ENCODE results near the gene REC8.
"Not testable (repeated sequence)": the region's sequence is repeated elsewhere in the genome, so short reads cannot be mapped to it uniquely, and the experiment has no call there.

Gene REC8

DNA sequence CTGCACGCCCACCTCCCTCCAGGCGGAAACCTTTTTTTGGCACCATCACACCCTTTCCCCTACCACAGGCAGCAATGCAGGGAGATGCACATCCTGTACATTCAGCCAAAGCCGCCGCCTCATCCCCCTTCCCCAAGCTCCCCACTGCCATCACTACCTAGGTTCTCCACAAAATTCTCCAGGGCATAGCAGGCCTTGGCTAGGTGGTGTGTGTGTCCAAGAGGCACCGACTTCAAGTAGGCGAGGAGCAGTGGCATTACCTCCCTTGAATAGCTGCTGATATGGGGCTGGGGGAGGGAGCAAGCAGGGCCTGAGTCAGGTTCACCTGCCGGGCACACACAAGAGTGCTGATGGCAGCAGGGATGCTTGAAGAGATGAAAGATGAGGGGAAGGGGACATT lies 13.1 kb downstream of the REC8 start:
- DNase-seq: no peak

GRCh38 chr14:24185741-24186140 lies 13.9 kb downstream of the REC8 start:
- no peak for DNase-seq

DNA sequence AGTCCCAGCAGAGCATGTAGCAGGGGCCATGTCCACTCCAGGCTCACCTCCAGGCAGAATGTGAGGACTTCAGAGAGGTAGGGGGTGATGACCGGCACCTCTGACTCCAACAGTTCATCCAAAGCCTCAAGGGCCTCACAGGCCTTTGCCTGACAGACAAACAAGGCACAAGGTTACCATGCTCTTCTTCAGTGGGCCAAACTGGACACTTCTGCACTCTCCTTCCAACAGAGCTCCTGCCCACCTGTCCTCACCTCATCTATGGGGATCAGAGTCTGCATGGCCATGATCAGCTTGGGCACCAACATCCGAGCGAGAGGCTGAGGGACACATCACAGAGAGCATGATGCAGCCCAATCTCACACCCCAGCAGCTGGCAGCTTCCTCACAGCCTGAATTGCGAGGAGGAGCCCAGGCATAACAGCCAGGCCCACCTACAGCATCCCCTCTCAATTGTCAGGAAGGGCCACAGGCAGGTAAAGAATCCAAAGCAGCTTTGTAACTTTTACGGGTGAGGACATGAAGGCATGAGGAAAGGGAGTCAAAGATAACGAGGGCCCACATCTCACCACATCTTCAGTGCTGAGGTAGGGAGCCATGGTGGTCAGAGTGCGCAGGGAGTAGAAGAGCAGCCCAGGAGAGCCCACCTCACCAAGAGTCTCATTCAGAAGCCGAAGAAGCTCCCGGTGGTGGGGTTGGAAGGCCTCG lies 15.1 kb downstream of the REC8 start:
- no peak for DNase-seq

GRCh38 chr14:24187539-24187915 lies 15.6 kb downstream of the REC8 start:
- DNase-seq: no peak

DNA sequence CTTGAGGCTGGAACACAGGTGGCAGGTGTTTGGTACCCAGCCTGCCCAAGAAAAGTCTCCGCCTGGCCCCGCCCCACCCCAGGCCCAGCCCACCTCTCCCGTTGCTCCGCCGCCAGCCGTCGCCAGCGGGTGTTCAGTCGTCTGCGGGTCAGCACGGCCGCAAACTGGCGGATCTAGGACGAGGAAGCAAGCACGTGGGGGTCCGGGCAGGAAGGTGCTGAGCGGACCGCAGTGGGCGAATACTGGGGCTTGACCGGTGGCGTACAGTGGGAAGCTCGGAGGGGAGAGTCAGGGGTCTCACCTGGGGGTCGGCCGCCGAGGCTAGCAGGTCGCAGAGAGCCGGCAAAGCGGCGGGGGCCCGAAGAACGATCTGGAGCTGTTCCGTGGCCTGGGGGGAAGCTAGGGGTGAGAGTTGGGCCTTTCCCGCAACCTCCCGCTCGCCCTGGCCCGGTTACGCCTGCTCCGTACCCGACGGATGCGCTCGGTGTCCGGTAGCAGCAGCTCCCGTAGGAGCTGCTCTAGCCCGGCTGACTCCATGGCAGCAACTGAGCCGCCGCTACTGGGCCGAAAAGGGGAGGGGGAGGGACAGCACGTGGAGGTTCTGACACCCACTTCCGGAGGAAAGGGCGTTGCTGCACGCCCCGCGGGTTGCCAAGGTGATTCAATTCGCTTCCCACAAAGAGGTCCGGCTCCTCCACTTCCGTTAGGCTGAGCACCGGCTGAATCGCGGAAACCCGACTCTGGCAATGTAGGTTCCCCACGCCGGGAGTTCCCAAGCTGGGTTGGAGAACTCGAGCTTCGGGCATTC lies 16.6 kb downstream of the REC8 start, which contains the start of gene IPO4:
Gene IPO4 (minus strand): TSS at position 566 of the 808 bp plus-strand sequence. CDS start 29 bp downstream, at position 537.
- peak; percentile 97 to 100 for DNase-seq

GRCh38 chr14:24189059-24189375 lies 17.1 kb downstream of the REC8 start:
- no peak for DNase-seq

GRCh38 chr14:24189460-24189859 lies 17.6 kb downstream of the REC8 start:
- DNase-seq: no peak

- DNase-seq: no peak
Observed at GRCh38 chr14:24190416-24190815, 18.5 kb downstream of the REC8 start.

GRCh38 chr14:24192933-24193332 lies 21.1 kb downstream of the REC8 start:
- DNase-seq: no peak

- DNase-seq: no peak
Observed at GRCh38 chr14:24194186-24194872, 22.4 kb downstream of the REC8 start.

DNA sequence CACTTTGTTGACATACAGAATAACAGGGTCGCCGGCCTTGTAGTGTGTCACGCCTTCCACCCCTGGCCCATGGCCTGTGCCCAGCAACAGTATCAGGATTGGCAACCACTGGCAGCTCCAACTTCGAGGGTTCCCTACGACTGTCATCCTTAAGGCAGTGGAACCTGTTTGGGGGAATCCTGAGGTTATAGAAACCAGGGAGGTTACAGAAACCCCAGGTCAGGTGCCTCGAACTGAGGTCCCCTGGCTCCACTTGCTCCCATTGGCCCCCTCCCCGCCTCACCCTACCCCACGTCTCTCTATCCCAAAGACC lies 22.9 kb downstream of the REC8 start:
- no peak for DNase-seq

DNA sequence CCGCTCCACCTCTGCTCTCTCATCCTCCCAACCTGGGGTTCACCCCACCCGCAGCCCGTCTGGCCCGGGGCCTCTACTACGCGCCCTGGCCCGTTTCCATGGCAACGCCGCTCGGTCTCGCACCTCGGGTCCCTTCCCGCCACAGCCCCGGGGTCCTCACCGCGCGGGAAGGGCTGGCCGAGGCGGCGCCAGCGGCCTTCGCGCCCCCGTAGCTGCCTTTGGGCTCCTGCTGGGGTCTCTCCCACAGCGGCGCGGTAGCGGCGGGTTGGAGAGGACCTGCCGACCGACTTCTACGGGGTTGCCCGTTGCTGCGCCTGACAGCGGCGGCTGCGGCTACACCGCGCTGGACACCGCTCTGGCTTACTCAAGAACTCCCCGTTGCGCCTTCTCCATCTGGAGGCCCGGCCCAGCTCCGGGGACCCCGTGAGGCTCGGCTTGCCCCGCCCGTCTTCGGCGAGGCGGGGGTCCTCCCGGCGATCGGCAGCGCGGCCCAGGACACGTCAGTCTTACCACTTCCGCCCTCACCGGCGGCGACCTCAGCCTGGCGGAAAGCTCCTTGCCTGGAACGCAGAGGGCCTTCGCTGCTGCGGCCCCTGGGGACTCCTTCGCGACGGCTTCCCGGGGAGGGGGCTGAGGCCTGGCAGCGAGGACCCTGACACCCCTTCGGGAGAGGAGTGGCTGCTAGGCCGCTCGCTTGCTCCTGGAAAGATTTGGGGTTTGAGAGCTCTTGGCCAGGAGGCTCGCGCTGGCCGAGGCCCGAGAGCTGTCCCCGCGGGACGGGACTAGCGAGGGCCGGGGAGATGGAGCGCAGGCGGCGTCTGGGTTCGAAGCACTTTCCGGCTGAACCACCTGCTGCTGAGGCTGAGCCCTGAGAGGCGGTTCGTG lies 23.5 kb downstream of the REC8 start, which contains the start of gene TM9SF1:
Gene TM9SF1 (minus strand): TSS at position 256 of the 885 bp plus-strand sequence. CDS start 422 bp downstream, outside the sequence.
- peak; percentile 78 to 90 for DNase-seq

- peak in 1 of 2 experiments; percentile 50 for DNase-seq
Observed at GRCh38 chr14:24196071-24197055, 24.5 kb downstream of the REC8 start.

DNA sequence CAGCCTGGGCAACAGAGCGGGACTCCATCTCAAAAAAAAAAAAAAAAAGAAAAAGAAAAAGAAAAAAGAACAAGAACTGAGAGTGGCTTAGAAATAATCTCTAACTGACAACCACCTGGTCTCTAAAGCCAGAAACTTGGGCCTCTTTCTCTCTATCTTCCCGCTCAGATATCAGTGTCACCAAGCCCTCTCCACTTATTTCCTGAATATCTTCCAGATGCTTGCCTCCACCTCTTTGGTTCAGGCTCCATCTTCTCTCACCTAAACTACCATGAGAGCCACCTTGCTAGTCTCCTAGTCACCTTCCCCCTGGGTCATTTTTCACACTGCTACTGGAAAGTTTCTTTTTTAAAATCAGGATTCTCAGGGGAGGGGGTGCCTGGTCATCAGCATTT lies 25.2 kb downstream of the REC8 start:
- no peak for DNase-seq

DNA sequence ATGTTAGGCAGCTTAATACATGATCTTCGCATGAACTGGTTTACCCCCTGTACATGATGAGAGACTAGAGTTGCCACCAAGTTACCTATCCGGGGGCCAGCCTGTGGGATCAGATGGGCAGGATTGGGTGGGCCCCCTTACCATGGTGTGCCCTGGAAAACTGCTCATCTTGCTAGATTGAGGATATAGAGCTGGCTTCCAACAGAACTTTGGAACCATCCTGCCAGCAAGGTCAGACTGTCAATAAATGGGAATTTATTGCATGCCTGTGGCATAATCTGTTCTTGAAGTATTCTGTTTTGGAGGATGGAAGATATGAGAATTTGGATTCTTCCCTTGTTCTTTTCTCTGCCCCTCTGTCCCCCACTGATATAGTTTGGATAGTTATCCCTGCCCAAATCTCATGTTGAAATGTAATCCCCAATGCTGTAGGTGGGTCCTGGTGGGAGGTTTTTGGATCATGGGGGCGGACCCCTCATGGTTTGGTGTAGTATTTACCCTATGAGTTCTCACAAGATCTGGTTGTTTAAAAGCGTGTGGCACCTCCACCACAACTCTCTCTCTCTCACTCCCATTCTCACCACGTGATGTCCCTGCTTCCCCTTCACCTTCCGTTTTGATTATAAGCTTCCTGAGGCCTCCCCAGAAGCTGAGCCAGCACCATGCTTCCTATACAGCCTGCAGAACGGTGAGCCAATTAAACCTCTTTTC lies 27.1 kb downstream of the REC8 start:
- no peak for DNase-seq

DNA sequence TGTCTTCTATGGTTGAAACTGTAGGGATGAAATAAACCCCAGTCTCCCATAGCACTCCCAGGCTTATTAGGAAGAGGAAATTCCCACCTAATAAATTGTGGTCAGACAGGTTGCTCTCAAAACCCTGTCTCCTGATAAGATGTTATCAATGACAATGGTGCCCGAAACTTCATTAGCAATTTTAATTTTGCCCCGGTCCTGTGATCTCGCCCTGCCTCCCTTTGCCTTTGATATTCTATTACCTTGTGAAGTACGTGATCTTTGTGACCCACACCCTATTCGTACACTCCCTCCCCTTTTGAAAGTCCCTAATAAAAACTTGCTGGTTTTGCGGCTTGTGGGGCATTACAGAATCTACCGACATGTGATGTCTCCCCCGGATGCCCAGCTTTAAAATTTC lies 30.7 kb downstream of the REC8 start:
- DNase-seq: not testable (repeated sequence)

DNA sequence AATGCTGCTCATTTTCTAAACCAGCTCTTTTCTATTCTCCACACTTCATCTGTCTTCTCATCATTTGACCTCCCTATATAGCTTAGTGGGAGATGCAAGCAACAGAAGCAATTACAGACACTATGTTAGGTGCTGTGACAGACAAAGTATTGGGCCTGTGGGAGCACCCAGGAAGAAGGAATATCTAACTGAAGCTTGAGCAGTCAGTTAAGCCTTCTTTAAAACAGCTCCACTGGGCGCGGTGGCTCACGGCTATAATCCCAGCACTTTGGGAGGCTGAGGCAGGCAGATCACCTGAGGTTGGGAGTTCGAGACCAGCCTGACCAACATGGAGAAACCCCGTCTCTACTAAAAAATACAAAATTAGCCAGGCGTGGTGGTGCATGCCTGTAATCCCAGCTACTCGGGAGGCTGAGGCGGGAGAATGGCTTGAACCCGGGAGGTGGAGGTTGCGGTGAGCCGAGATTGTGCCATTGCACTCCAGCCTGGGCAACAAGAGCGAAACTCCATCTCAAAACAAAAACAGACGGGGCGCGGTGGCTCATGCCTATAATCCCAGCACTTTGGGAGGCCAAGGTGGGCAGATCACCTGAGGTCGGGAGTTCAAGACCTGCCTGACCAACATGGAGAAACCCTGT lies 31.5 kb downstream of the REC8 start:
- DNase-seq: not testable (repeated sequence)

GRCh38 chr14:24204163-24205146 lies 32.6 kb downstream of the REC8 start:
- peak; percentile 63 to 79 for DNase-seq

All from NCI-H524 (cell line).